LoVo (cell line): Measurements from ENCODE around the gene VSTM4.

ENCODE experiments used
- DNase-seq: peaks from one replicate; pipeline ENCODE4 v3.0.0-alpha.2; 2016; ENCODE audit warnings: low spot score

VSTM4 gene

DNA sequence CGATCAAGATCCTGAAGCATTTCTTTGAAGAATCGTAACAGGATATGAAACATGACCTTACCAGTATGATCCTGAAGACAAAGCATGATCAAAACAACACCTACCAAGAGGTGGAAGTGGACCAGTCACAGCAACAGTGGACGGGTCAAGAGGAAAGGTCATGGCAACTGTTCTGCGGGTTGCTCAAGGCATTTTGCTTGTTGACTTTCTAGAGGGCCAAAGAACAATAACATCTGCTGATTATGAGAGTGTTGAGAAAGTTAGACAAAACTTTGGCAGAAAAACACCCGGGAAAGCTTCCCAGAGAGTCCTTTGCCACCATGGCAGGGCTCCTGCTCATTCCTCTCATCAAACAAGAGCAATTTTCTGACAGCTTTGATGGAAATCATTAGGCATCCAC lies 110.1 kb downstream of the VSTM4 start:
- DNase-seq: no peak

DNA sequence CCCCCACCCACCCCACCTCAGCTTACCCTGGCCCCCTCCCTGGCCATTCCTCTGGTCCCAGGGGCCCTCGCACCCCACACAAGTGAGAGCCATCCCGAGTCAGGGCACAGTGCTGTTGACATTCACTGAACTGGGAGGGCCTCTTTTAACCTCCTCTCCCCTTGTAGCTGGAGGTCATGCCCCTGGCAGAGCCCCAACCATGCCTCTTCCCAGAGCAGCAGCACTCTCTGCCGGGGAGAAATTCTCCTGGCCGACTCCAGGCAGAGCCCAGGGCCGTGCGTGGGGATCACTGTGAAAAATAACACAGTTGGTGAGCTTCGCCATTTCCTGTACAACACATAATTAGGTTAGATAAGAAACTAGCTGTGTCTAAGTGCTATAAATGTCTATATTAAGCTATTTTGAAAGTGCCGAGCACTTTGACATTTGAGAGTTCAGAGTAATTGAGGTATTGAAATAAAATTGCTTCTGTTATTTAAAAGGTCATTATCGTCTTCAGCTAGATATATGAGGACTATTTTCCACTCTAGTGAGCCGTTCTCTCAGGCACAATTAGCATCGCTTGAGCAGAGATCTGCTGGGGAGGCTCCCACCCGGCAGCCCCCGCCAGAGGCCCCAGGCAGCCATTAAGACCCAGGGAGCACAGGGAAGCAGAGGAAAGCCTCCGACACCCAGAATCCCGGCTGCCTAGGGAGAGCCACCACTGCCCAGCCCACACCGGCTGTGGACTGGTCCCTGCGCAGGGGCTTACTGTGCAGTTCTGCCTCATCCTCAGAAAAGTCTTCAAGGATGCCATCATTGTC lies 113.3 kb downstream of the VSTM4 start:
- no peak for DNase-seq

DNA sequence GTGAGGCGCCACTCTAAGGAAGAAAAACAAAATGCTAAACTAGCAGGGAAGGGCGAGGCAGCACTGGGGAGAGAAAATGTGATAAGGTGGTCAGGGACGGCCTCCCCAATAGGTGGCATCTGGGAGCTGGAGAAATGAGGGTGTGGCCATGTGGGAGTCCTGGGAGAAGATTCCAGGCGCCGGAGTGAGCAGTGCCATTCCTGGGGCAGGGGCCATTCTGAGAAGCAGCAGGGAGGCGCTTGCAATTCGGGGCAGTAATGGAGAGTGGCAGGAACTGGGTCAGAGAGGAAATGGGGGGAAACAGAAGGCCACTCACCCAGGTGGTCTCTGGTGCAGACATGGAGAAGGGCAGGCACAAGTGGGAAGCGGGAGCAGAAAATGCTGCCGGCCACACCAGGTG lies 113.9 kb downstream of the VSTM4 start:
- DNase-seq: no peak

DNA sequence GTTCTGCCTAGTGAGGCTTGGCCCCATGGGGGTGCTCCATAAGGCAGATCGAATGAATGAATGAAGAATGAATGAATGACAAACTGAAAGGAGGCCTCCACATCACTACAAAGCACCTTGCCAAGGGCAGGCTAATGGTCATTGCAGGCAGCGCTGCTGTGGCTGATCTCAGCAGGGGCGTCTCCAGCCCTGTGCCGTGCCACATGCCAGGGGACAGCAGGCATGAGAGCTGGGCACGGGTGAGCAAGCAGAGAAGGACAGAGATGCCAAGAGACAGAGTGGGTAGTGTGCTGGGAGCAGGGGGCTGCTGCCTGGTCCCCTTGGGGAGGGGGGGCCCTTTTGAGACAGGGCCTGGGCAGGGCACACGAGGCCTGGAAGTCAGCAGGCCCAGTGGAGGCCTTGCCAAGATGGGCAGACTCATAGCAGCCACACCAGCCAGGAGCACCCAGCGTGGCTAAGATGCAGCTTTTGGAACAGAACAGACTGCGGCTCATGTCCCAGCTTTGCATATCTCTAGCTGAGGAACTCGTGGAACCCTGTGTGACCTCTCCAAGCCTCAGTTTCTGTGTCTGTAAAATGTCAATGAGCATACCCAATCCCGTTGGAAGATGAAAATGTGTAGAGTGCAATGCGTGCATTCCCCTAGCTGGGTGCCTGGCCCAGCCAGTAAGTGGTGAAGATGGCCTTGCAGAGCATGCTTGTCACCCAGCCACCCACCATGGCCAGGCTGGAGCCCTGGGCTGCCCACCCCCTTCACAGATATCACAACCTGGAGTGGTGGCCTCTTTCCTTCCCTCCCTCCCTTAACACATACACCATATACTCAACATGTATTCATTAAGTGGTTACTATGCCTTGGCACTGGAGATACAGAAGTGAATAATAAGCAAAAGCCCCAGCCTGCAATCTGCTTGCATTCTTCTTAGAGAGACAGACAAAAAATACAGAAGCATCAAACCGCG lies 114.6 kb downstream of the VSTM4 start:
- no peak for DNase-seq

DNA sequence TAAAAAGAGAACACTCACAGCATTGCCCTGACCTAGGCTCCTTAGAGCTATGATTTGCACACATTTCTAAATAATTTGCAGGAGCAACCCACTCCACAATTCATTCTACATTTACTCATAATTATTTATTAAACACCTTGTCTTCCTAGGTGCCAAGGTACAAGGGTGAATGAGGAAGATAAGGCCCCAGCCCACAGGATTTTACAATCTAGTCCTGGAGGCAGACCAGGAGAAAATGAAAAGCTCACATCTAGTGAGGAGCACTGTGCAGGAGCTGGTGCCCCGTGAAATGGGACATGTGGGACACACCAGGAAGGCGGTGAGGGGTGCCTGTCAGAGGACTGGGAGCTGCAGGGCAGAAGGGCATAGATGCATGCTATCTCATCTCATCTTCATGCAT lies 116.0 kb downstream of the VSTM4 start:
- DNase-seq: no peak

DNA sequence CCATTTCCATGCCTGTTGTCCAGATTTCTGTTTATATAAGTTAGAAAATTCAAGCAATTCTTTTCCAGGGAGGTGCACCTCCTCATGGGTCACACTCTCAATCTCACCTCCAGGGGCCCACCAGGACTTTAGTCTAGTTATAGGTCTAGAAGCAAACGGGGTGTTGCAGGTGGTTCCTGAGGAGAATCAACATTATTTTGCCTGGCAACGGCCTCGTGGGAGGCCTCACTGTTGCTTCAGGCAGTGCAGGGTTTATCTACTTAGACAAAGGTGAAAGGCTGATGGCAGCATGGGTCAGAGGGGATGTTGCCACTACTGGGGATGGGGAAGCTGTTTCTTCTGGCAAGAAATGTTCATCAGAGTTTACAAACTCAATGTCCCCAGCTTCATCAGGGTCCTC lies 119.0 kb downstream of the VSTM4 start:
- DNase-seq: no peak

DNA sequence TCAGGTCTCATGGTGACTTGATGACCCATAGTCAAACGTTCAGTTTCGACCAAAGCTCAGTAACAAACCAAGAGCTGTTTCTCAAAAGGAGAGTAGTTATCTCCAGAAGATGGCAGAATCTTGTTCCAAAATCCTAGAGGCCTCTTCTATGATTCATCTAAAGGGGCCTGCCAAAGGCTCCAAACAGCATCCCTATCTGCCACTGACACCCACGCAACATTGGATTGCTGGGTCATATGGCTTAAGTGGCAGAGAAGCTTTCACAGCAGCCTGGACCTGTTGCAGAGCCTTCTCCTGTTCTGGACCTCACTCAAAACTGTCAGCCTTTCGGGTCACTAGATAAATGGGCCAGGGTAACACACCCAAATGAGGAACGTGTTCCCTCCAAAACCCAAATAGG lies 121.7 kb downstream of the VSTM4 start:
- no peak for DNase-seq

DNA sequence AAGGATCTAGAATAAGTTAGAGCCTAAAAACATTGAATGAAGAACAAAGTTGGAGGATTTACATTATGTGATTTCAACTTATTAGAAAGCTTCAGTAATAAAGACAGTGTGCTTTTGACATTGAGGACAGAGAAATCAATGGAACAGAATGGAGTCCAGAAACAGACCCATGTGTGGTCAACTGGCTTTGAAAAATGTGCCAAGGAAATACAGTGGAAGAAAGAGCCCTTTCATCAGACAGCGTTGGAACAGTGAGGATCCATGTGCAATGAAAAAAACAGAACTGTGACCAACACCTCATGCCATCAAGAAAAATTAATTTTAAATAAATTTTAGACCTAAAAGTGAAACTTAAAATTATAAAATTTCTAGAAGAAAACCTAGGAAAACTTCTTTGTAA lies 125.1 kb downstream of the VSTM4 start:
- no peak for DNase-seq

DNA sequence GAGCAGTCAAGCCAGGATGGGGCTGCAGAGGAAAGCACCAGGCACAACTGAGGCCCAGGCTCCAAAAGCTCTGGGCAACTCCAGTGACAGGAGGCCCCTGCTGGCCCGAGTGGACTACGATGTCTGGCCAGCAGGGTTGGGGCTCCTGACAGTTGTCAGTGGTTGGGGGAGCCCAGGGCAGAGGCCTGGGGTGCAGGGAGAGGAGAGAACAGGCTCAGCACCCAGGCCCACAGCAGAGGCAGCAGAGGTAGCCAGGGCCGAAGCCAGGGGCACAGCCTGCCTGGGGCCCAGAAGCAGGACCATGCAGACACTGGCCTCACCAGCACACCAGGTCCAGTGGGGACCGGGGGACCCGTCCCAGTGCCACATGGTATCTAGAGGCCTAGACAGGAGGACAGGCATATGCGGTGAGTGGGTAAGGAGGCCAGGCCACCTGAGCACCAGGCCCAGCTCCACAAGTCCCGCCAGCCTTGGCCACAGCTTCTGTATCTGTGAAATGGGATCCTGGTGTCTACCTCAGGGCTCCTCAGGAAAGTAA lies 129.6 kb downstream of the VSTM4 start:
- no peak for DNase-seq

DNA sequence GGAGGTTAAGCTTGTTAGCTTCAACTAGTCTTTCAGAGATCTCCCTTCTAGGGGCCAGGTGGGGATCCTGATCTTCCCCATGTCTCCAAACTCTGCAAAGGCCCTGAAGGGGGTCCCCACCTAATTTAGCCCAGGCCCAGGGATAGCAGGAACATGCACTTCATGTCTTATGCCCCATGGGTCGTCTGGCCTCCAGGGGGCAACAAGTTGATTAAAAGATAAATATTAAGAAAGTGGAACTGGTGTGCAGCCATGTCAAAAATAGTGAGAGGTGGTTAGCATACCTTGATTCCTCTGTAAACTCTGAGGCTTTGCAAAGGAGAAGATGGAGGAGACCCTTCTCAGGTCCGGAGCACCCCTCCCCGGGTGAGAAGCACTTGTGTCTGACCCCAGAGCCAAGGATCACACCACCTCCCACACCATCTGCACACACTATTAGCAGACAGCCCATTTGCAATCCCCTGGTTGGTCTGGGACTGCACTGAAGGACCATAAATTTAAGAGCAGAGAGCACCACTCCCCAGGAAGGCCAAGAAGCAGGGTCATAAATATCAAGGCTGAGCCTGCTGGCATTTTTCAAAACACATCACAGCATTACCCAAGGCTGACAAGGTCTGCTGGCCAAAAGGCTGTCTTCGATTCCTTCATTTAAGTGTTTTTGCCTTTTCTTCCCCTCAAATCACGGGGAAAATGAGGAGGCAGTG lies 131.5 kb downstream of the VSTM4 start:
- no peak for DNase-seq

DNA sequence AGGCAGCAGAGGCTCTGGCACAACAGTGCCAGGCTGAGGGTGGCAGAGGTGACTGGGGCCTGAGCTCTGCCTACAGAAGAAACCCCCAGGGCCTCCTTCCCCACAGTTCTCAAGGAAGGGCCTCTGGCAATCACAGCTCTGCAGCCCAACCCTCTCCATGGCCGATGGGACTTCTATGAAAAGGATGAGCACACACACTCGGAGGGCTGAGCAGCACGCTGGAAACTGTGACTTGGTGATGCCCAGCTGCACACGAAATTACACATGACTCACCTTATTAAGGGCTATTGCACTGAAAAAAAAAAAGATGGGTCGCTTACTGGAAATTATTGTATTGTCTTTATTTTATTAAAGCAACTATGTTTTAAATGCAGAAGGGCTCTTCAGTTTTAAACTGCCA lies 132.7 kb downstream of the VSTM4 start:
- DNase-seq: no peak

DNA sequence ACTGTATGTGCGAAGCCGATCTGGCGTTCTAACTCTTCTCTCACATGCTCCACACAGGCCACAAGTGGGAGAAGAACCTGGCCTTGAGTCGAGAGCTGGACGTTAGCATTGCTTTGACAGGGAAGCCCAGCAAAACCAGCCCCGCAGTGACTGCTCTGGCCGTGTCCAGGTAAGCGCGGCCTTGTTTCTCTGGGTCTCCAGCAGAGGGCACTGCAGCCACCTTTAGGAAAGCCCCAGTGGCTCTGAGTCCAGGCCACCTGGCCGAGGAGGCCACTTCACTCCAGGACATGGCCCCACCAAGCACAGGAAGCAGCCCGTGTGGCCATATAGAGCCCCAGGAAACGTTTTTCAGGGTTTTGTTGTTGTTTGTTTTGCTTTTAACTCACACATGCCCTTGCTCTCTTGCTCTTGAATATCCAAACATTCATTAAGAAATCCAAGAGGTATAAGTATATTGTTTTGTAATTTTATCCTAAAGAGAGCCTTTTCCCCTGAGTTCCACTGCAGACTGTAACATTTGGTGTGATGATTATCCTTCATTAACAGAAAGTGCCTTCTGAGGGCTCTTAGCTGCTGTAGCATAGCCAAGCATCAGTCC lies 133.9 kb downstream of the VSTM4 start:
- peak; percentile 43 for DNase-seq

DNA sequence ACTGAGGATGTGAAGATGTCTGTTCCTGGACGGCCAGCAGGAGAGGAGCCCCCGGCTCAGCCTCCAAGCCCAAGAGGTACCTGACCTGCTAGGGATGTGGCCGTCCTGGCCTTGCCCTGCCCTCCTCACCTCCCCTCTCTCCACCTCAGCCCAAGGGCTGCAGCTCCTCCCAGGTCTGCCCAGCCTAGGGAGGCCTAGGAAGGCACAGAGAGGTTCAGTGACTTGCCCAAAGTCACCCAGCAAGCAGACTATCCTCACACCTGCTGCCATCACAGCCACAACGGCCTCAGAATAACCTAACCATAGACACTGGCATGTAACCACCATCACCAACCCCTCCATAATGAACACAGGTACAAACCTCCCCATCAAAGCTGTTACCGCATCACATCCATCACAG lies 137.0 kb downstream of the VSTM4 start:
- no peak for DNase-seq

DNA sequence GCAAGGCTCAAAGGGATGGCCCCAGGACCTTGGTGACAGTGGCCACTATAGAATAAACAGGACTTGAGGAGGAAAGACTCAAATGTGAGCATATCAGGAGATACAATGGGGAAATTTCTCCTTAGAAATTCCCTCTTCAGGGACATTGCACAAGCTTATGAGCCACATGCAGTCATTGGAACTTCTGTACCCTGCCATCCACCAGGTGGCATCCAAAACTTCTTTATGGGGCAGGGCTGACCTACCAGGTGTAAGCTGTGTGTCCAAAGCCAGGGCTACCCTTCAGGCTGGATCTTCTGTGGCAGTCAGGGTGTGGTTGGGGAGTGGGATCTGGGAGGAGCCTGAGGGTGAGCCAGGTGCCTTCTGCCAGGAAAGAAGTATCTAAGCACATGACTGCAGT lies 139.1 kb downstream of the VSTM4 start:
- DNase-seq: no peak

DNA sequence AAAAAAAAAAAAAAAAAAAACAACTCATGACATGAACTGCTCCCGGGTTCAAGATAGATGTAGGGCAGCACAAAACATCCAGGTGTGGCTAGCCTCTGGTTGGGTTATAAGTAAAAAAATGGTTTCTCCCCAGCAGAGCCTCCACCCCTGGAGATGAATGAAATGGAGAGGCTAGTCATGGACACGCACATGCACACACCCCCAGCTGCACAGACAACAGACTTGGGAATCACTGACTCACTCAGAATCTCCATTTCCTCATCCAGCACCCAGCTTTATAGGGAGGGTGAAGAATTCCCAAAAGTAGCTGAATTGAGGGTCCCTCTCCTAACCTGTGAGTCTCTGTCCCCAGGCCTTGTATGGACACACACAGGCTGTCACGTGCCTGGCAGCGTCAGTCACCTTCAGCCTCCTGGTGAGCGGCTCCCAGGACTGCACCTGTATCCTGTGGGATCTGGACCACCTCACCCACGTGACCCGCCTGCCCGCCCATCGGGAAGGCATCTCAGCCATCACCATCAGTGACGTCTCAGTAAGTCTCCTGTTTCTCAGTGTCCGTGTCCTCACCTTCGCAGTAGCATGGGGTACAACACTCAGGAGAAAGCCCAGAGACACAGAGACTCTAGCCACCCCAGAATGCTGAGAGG lies 140.7 kb downstream of the VSTM4 start:
- DNase-seq: no peak

DNA sequence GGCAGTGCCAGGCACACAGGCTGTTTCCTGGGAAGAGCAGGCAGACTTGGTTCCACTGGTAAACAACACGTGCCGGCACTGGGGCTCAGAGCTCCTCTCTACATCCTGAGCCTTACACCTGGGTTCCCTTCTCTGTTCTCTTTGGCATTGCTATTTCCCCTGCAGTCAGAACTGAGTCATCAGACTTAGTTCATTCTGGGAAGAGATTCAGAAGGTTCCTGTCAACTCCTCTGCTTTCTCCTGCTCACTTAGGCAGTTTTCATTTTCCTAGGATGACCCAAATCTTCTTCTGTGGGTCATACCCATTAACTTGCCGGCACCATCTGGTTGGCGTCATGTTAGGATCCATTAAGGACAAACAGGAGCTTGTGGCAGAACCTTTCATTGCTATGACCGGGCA lies 142.3 kb downstream of the VSTM4 start:
- no peak for DNase-seq

DNA sequence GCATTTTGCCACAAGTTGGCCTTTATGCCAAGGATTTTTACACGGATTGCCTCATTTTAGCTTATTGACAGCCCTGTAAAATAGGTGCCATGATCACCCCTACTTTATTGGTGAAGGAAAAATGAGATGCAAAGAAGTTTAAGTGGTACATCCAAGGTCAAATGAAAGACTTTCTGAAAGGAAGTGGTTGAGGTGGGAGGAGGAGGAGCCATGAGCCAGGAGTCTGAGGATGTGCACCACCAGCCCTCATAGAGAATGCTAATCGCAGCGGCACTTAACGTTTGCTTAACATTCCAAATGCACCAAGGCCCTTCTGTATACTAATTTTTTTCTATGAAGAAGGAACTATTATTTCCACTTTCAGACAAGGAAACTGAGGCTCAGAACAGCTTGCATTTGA lies 144.7 kb downstream of the VSTM4 start:
- no peak for DNase-seq

DNA sequence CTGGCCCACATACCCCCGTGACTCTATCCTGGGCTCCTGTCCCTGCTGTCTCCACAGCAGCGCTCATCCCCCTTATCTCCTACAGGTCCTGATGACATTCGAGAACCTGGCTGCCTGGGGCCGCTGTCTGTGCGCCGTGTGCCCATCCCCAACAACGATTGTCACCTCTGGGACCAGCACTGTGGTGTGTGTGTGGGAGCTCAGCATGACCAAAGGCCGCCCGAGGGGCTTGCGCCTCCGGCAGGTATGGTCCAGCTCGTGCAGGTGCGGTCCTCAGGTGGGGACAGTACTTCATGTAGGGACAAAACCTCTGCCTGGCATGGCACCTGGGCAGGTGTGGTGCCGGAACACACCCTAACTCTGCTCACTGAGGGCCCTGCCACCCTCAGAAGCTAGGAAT lies 145.3 kb downstream of the VSTM4 start:
- DNase-seq: no peak

DNA sequence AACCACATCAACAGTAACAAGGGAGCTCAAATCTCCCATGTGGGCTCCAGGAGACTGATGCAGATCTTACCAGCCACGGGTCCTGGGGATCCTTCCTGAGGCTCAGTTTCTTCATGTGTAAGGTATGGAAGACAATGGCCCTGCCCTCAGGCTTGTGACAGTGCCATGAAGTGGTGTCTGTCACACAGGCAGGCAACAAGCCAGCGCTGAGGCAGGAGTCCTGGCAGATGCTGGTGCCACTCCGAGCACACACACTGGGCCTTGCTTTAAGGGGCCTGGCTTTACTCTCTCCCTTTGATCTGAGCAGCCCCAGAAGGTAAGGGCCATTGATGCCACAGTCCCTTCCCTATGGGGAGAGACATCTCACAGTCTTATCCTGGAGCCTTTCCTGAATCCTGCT lies 147.3 kb downstream of the VSTM4 start:
- no peak for DNase-seq

DNA sequence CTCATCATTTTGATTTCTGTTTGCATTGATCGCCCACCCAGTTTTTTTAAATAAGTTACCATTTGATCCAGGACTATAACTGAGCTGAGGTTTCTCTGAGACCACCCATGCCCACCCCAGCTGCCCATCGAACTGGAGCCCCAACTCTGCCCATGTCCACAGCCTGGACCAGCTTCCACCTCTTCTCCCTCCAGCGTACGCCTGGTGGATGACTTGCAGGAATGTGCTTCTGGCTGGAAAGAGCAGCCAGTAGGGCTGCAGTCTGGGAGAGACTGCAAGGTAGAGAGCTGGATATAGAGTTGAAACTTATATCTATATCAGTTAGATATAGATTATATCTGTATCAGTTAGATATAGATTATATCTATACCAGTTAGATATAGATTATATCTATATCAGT lies 149.9 kb downstream of the VSTM4 start:
- DNase-seq: no peak
